Tibial nerve (tissue), 4 donors: Measurements from ENCODE around the gene RAI1.

Source experiments
- EP300 ChIP-seq, 2 donors: sonication (generic); formaldehyde crosslinking; IDR thresholded peaks; one replicate each; pipeline ENCODE4 v1.6.1; 2017; ENCODE audit warnings: antibody characterized with exemption in 2 of 2, mild to moderate bottlenecking in 1 of 2
- POLR2A ChIP-seq, 2 donors: fragments of 450-650 bp; IDR thresholded peaks; one replicate each; pipeline ENCODE4 v1.6.1; 2017; ENCODE audit warnings: antibody characterized with exemption in 2 of 2, mild to moderate bottlenecking in 2 of 2, moderate library complexity in 2 of 2
- TF ChIP-seq, protein P1 (sequence below), 5 experiments: fragments of 200-600 bp in 3 of 5; fragments of 450-650 bp in 2 of 5; sonication (generic) in 3 of 5; IDR thresholded peaks; one replicate each; pipeline ENCODE4 v1.5.1; 2016 to 2019; ENCODE audit warnings: antibody characterized with exemption in 5 of 5, mild to moderate bottlenecking in 3 of 5, moderate library complexity in 2 of 5

DNA sequence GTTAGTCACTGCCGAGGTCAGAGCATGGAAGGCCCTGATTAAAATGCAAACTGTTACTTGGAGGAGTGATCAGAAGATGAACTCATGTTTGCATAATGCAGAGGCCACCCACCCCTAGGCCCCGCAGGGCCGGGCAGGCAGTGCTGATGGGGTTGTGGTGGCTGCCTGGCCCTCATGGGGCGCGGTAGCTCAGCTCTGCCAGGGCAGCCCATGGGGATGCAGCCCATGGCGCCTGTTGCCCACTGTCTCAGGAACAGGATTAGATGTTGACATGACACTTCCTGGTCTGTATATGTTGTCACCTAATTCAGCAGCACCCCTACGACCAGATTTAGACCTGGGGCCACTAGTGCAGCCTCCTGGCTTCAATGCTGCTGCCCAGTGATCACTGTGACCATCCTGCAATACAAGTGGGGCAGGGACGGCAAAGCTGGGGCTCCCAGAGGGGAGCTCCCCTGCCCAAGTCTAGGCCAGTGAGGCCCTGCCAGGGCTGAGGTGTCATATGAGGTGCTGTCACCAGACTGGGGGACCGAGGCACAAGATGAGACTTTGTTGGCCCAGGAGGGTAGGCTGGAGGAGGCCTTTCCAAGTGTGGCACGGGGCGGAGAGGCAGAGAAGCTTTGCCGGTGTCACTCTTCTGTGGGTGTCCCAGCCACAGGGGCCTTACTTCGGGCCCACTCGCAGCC is 49.1 kb downstream of the RAI1 start:
- TF ChIP-seq POLR2A (IDR thresholded peaks at IDR 0.05) (no peak), EP300 (IDR thresholded peaks at IDR 0.05) (no peak)
- TF ChIP-seq, protein P1, sequence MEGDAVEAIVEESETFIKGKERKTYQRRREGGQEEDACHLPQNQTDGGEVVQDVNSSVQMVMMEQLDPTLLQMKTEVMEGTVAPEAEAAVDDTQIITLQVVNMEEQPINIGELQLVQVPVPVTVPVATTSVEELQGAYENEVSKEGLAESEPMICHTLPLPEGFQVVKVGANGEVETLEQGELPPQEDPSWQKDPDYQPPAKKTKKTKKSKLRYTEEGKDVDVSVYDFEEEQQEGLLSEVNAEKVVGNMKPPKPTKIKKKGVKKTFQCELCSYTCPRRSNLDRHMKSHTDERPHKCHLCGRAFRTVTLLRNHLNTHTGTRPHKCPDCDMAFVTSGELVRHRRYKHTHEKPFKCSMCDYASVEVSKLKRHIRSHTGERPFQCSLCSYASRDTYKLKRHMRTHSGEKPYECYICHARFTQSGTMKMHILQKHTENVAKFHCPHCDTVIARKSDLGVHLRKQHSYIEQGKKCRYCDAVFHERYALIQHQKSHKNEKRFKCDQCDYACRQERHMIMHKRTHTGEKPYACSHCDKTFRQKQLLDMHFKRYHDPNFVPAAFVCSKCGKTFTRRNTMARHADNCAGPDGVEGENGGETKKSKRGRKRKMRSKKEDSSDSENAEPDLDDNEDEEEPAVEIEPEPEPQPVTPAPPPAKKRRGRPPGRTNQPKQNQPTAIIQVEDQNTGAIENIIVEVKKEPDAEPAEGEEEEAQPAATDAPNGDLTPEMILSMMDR (IDR thresholded peaks at IDR 0.05): no peak
